Liver (tissue), 9 donors: ENCODE data around the gene HOXA5. TPM values are rescaled to one million over a fixed set of nuclear protein-coding genes. Genes with fewer than 3 reads are reported as not detected.

ENCODE experiments used
- DNase-seq: peaks from one replicate; pipeline ENCODE4 v3.0.0-alpha.2; 2017; ENCODE audit warnings: low spot score
- H3K27ac ChIP-seq, 2 donors: one replicate each; pipeline ENCODE4 v1.7.0; 2013; ENCODE audit warnings: inconsistent platforms in 2 of 2, low read length in 2 of 2, control low read depth in 1 of 2, low read depth in 1 of 2, mild to moderate bottlenecking in 1 of 2
- H3K27me3 ChIP-seq, 4 donors: one replicate each; pipeline versions ENCODE4 v1.6.1 to v1.7.0; 2013; ENCODE audit warnings: low read length in 3 of 4, inconsistent platforms in 1 of 4, mild to moderate bottlenecking in 1 of 4, moderate library complexity in 1 of 4; ENCODE audit not compliant: control insufficient read depth in 4 of 4, insufficient read depth in 4 of 4
- H3K36me3 ChIP-seq, 4 donors: one replicate each; pipeline versions ENCODE4 v1.6.1 to v1.7.0; 2013; ENCODE audit warnings: low read length in 3 of 4, mild to moderate bottlenecking in 3 of 4, low read depth in 1 of 4, moderate library complexity in 1 of 4; ENCODE audit not compliant: control insufficient read depth in 4 of 4, insufficient read depth in 3 of 4
- H3K4me1 ChIP-seq, 4 donors: one replicate each; pipeline versions ENCODE4 v1.6.1 to v1.7.0; 2013; ENCODE audit warnings: low read length in 3 of 4, mild to moderate bottlenecking in 3 of 4, moderate library complexity in 1 of 4; ENCODE audit not compliant: control insufficient read depth in 4 of 4, insufficient read depth in 4 of 4
- H3K4me3 ChIP-seq, 3 donors: one replicate each; pipeline versions ENCODE4 v1.6.1 to v1.7.0; 2013; ENCODE audit warnings: low read length in 3 of 3, control low read depth in 1 of 3, low read depth in 1 of 3, mild to moderate bottlenecking in 1 of 3
- H3K9ac ChIP-seq, 2 donors: one replicate each; pipeline ENCODE4 v1.7.0; 2013; ENCODE audit warnings: low read length in 2 of 2, mild to moderate bottlenecking in 2 of 2, moderate library complexity in 2 of 2, control low read depth in 1 of 2, low read depth in 1 of 2
- H3K9me3 ChIP-seq, 4 donors: one replicate each; pipeline versions ENCODE4 v1.6.1 to v1.7.0; 2013; ENCODE audit warnings: low read length in 3 of 4; ENCODE audit not compliant: control insufficient read depth in 4 of 4
- CTCF ChIP-seq: fragments of 150-350 bp; IDR thresholded peaks from 2 replicates; pipeline ENCODE4 v1.5.1; 2017; ENCODE audit warnings: improper control_type of control experiment, low read depth, low read length; ENCODE audit not compliant: missing input control
- EGR1 ChIP-seq, 2 donors: IDR thresholded peaks; 2 replicates each; pipeline ENCODE4 v1.6.1; 2016 to 2018; ENCODE audit warnings: antibody characterized with exemption in 2 of 2, low read depth in 2 of 2
- FOXA1 ChIP-seq: IDR thresholded peaks from 2 replicates; pipeline ENCODE4 v1.6.1; 2016; ENCODE audit warnings: antibody characterized with exemption
- FOXA2 ChIP-seq: IDR thresholded peaks from 2 replicates; pipeline ENCODE4 v1.6.1; 2016; ENCODE audit warnings: antibody characterized with exemption
- GABPA ChIP-seq, 2 donors: IDR thresholded peaks in 1 of 2; conservative IDR thresholded peaks in 1 of 2; 2 replicates each; pipeline ENCODE4 v1.6.1; 2016; ENCODE audit warnings: antibody characterized with exemption in 2 of 2, mild to moderate bottlenecking in 1 of 2, moderate library complexity in 1 of 2
- HNF4A ChIP-seq, 2 donors: conservative IDR thresholded peaks; 2 replicates each; pipeline ENCODE4 v1.6.1; 2016; ENCODE audit warnings: antibody characterized with exemption in 2 of 2, mild to moderate bottlenecking in 2 of 2
- HNF4G ChIP-seq: IDR thresholded peaks from 2 replicates; pipeline ENCODE4 v1.6.1; 2016; ENCODE audit warnings: antibody characterized with exemption
- JUND ChIP-seq, 2 donors: IDR thresholded peaks; 2 replicates each; pipeline ENCODE4 v1.6.1; 2016; ENCODE audit warnings: antibody characterized with exemption in 2 of 2
- NR2F2 ChIP-seq: IDR thresholded peaks from 2 replicates; pipeline ENCODE4 v1.6.1; 2016; ENCODE audit warnings: antibody characterized with exemption
- RAD21 ChIP-seq, 2 donors: IDR thresholded peaks; 2 replicates each; pipeline ENCODE4 v1.6.1; 2016; ENCODE audit warnings: antibody characterized with exemption in 2 of 2, mild to moderate bottlenecking in 2 of 2
- REST ChIP-seq: IDR thresholded peaks from 2 replicates; pipeline ENCODE4 v1.6.1; 2016; ENCODE audit warnings: antibody characterized with exemption, mild to moderate bottlenecking
- RXRA ChIP-seq, 2 donors: IDR thresholded peaks; 2 replicates each; pipeline ENCODE4 v1.6.1; 2017 to 2018; ENCODE audit warnings: antibody characterized with exemption in 2 of 2, mild to moderate bottlenecking in 1 of 2
- SP1 ChIP-seq: IDR thresholded peaks from 2 replicates; pipeline ENCODE4 v1.6.1; 2018; ENCODE audit warnings: antibody characterized with exemption, mild to moderate bottlenecking
- TAF1 ChIP-seq: conservative IDR thresholded peaks from 2 replicates; pipeline ENCODE4 v1.6.1; 2016; ENCODE audit warnings: antibody characterized with exemption, mild to moderate bottlenecking
- YY1 ChIP-seq: IDR thresholded peaks from 2 replicates; pipeline ENCODE4 v1.6.1; 2016; ENCODE audit warnings: antibody characterized with exemption, mild to moderate bottlenecking
- ZBTB33 ChIP-seq: IDR thresholded peaks from 2 replicates; pipeline ENCODE4 v1.6.1; 2016; ENCODE audit warnings: antibody characterized with exemption
- WGBS: extraction: QIAGEN DNeasy Blood & Tissue Kit; methylation state at CpG from one replicate; pipeline ENCODE4 v1.1.7; 2013; 5-methylcytosine and 5-hydroxymethylcytosine counted together
- polyA plus RNA-seq, 2 donors: library from polyadenylated mRNA; stranded (reverse) in 1 of 2; unstranded in 1 of 2; fragments of 200-250 nt in 1 of 2; fragments of >200 nt in 1 of 2; fragmentation: Nextera tagmentation in 1 of 2; extraction: Ambion mirVana in 1 of 2; gene quantifications; one replicate each; pipeline versions ENCODE4 v1.2.1 to v1.2.3, GENCODE V29; 2013 to 2015
- total RNA-seq, 2 donors: library from RNA; depleted of rRNA; stranded (reverse); fragments of >200 nt; gene quantifications; one replicate each; pipeline ENCODE4 v1.2.3, GENCODE V29; 2014
- TF ChIP-seq, protein P1 (sequence below): IDR thresholded peaks from 2 replicates; pipeline ENCODE4 v1.6.1; 2016; ENCODE audit warnings: antibody characterized with exemption
- TF ChIP-seq, protein P2 (sequence below): IDR thresholded peaks from 2 replicates; pipeline ENCODE4 v1.6.1; 2016; ENCODE audit warnings: antibody characterized with exemption
- donor health status: healthy.
- donor health status: healthy.
- donor health status: healthy.
- donor health status: healthy.
- donor health status: healthy.

The HOXA5 gene
- total RNA-seq (1 to 10 TPM in 1 of 2 donors, under 1 TPM in 1; 0.42 to 2.1 TPM), polyA plus RNA-seq (under 1 TPM; 0.40 to 0.90 TPM)

GRCh38 chr7:27143023-27143949 lies at the start of gene HOXA5:
Gene HOXA5, minus strand, starts transcription at chr7:27143681. Its CDS starts 74 bp downstream, at chr7:27143607.
- Histone ChIP-seq H3K27ac (peak within 1 kb of the TSS; percentile 52 to 72), H3K36me3 (no peaks in the 10 kb centered on the region), H3K9me3 (peaks cover 0 to 11% (median 0%) of the 10 kb centered on the region in 4 donors), H3K9ac (no peak within 1 kb of the TSS), H3K4me1 (peaks cover 1 to 19% (median 10%) of the 10 kb centered on the region in 4 donors), H3K4me3 (peak within 1 kb of the TSS in 2 of 3 donors; percentile 15 to 45), H3K27me3 (peaks cover 5 to 31% (median 16%) of the 10 kb centered on the region in 4 donors)
- 13% methylated on average over 86 of the region's 86 CpGs for WGBS
- DNase-seq: no peak
- TF ChIP-seq RAD21 (IDR thresholded peaks at IDR 0.05) (peak; percentile 55 to 62), NR2F2 (peak; percentile 26), CTCF (peak; percentile 47), TAF1 (no peak), YY1 (no peak)

DNA sequence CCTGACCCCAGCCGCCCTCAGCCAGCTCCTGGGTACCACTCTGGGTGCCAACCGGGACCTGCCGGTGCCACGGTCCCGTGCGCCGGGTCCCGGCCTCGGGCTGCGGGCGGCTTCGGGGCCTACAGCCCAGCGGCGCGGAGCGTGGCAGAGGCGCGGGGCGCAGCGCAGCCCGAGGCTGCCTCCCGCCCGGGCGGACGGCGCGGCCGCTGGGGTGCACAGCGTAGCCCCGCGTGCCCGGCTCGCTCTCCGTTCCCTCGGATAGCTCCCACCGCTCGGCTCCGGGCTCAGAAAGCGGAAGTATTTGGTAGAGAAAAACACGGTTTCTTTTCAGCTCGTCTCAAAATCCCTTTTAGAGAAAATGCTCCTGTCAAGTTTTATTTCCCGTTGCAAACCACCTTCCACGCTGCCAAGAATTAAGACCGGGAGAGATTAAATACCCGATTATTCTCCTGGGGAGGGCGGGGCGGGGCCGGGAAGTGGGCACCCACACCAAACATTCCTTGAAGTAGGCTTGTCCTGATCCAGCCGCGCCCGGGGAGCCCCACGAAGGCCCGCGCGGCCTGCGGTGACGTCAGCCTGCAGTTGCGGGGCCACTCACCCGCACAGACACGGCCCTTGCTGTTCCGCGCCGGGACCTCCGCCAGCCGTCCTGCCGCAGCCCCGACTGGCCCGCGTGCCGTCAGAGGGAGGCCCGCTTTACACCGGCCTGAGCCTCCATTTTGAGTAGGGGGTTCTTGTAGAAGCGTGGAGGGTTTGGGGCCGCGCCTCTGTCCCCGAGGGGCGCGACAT lies 49.3 kb upstream of the HOXA5 start:
- peaks cover 14 to 26% (median 19%) of the 10 kb centered on the region in 4 donors for H3K4me1 ChIP-seq
- WGBS: 4% methylated on average over 78 of the region's 78 CpGs
- no peak for DNase-seq
- peak overlapping the region in 1 of 3 donors; percentile 42 for H3K4me3 ChIP-seq
- H3K36me3 ChIP-seq: no peaks in the 10 kb centered on the region
- peaks cover 4 to 47% (median 30%) of the 10 kb centered on the region in 4 donors for H3K27me3 ChIP-seq
- H3K9me3 ChIP-seq: peaks cover 0 to 6% (median under 1%) of the 10 kb centered on the region in 4 donors
- no peak overlapping the region for H3K27ac ChIP-seq
- H3K9ac ChIP-seq: no peak overlapping the region
- TF ChIP-seq HNF4G: no peak
- TF ChIP-seq RAD21 (IDR thresholded peaks at IDR 0.05): no peak
- TF ChIP-seq FOXA2: no peak
- TF ChIP-seq CTCF: no peak
- TF ChIP-seq, protein P1, sequence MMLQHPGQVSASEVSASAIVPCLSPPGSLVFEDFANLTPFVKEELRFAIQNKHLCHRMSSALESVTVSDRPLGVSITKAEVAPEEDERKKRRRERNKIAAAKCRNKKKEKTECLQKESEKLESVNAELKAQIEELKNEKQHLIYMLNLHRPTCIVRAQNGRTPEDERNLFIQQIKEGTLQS: no peak
- TF ChIP-seq RXRA (IDR thresholded peaks at IDR 0.05): no peak
- TF ChIP-seq EGR1 (IDR thresholded peaks at IDR 0.05; ENCODE audit: low read depth in 2 of 2): no peak
- no peak for TF ChIP-seq ZBTB33
- TF ChIP-seq NR2F2: no peak
- TF ChIP-seq TAF1: no peak
- no peak for TF ChIP-seq FOXA1
- TF ChIP-seq, protein P2, sequence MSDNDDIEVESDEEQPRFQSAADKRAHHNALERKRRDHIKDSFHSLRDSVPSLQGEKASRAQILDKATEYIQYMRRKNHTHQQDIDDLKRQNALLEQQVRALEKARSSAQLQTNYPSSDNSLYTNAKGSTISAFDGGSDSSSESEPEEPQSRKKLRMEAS: no peak
- no peak for TF ChIP-seq HNF4A (conservative IDR thresholded peaks at IDR 0.05)
- no peak for TF ChIP-seq REST
- no peak for TF ChIP-seq SP1
- TF ChIP-seq GABPA (IDR thresholded peaks at IDR 0.05 in 1 of 2, conservative IDR thresholded peaks at IDR 0.05 in 1 of 2): no peak
- no peak for TF ChIP-seq JUND (IDR thresholded peaks at IDR 0.05)
- TF ChIP-seq YY1: no peak
